Activated naive CD8-positive, alpha-beta T cell treated with anti-CD3 and anti-CD28 coated beads, Interleukin-2, amount 10 ng/mL, durations not matched to agents 7 days and 5 days (primary cell): ENCODE results near the gene FKBP1A. TPM values are rescaled to one million over a fixed set of nuclear protein-coding genes. Genes with fewer than 3 reads are reported as not detected.
"Not testable (repeated sequence)": the region's sequence is repeated elsewhere in the genome, so short reads cannot be mapped to it uniquely, and the experiment has no call there.

Experiments
- ATAC-seq: fragments of 150-1000 bp; cut with Tn5 transposase; one replicate; pipeline ENCODE4 v1.10.0; 2021; ENCODE audit warnings: low read depth, moderate library complexity
- POLR2A ChIA-PET: fragments of 350-600 bp; sonication (Branson Sonifier 250); formaldehyde crosslinking; loops from one replicate; lab custom pipeline; 2021; ENCODE audit warnings: antibody characterized with exemption; lab: Charles Lee
- DNase-seq: peaks from one replicate; pipeline ENCODE4 v3.0.0; 2021
- H3K27ac Mint-ChIP-seq: one replicate; pipeline ENCODE4 v1.8.0; 2022; ENCODE audit warnings: mild to moderate bottlenecking, mixed read lengths
- H3K27me3 Mint-ChIP-seq: one replicate; pipeline ENCODE4 v1.8.0; 2022; ENCODE audit warnings: mild to moderate bottlenecking, moderate library complexity, mixed read lengths
- H3K36me3 Mint-ChIP-seq: one replicate; pipeline ENCODE4 v1.8.0; 2021; ENCODE audit warnings: mild to moderate bottlenecking, mixed read lengths
- H3K4me1 Mint-ChIP-seq: one replicate; pipeline ENCODE4 v1.8.0; 2021; ENCODE audit warnings: mixed read lengths
- H3K4me3 Mint-ChIP-seq: one replicate; pipeline ENCODE4 v1.8.0; 2022; ENCODE audit warnings: mild to moderate bottlenecking, moderate library complexity, mixed read lengths
- H3K9me3 Mint-ChIP-seq: one replicate; pipeline ENCODE4 v1.8.0; 2021; ENCODE audit warnings: mixed read lengths
- total RNA-seq, 2 experiments: library from RNA; stranded (reverse); gene quantifications; one replicate each; pipeline ENCODE4 v1.2.3, GENCODE V29; 2021

Gene FKBP1A
- total RNA-seq, 2 experiments from 2014 or later: 231 to 234 TPM

GRCh38 chr20:1403624-1404023 lies 10.8 kb upstream of the FKBP1A start:
- ATAC-seq (no peak), DNase-seq (no peak)
- H3K4me3 Mint-ChIP-seq: no peak overlapping the region
- H3K27me3 Mint-ChIP-seq: peaks cover 5% of the 10 kb centered on the region
- POLR2A ChIA-PET: no interaction called here
- peaks cover 8% of the 10 kb centered on the region for H3K9me3 Mint-ChIP-seq
- H3K36me3 Mint-ChIP-seq: peaks cover 4% of the 10 kb centered on the region
- H3K27ac Mint-ChIP-seq: no peak overlapping the region
- peaks cover 7% of the 10 kb centered on the region for H3K4me1 Mint-ChIP-seq

GRCh38 chr20:1402149-1402548 lies 9.3 kb upstream of the FKBP1A start:
- Mint-ChIP-seq H3K9me3 (peaks cover 8% of the 10 kb centered on the region), H3K27ac (no peak overlapping the region), H3K4me1 (peaks cover 8% of the 10 kb centered on the region), H3K4me3 (no peak overlapping the region), H3K36me3 (peaks cover 3% of the 10 kb centered on the region), H3K27me3 (peaks cover 5% of the 10 kb centered on the region)
- POLR2A ChIA-PET: no interaction called here
- DNase-seq: no peak
- no peak for ATAC-seq

- H3K27me3 Mint-ChIP-seq: peaks cover 6% of the 10 kb centered on the region
- peaks cover 14% of the 10 kb centered on the region for H3K4me1 Mint-ChIP-seq
- H3K4me3 Mint-ChIP-seq: no peak overlapping the region
Measured at GRCh38 chr20:1401451-1401907, 8.6 kb upstream of the FKBP1A start.

GRCh38 chr20:1399678-1400366 lies 7.0 kb upstream of the FKBP1A start:
- H3K36me3 Mint-ChIP-seq: peaks cover 11% of the 10 kb centered on the region
- ATAC-seq, DNase-seq, H3K4me3 Mint-ChIP-seq, H3K27ac Mint-ChIP-seq, POLR2A ChIA-PET: not testable (repeated sequence)
- H3K27me3 Mint-ChIP-seq: peaks cover 19% of the 10 kb centered on the region
- H3K4me1 Mint-ChIP-seq: peaks cover 17% of the 10 kb centered on the region
- H3K9me3 Mint-ChIP-seq: peaks cover 13% of the 10 kb centered on the region

More at GRCh38 chr20:1401451-1401907, 8.6 kb upstream of the FKBP1A start:
- POLR2A ChIA-PET: no interaction called here
- Mint-ChIP-seq H3K9me3 (peaks cover 12% of the 10 kb centered on the region), H3K27ac (no peak overlapping the region), H3K36me3 (peaks cover 10% of the 10 kb centered on the region)
- ATAC-seq (no peak), DNase-seq (no peak)

GRCh38 chr20:1398185-1398584 lies 5.3 kb upstream of the FKBP1A start:
- DNase-seq, H3K9me3 Mint-ChIP-seq, POLR2A ChIA-PET, ATAC-seq, H3K4me3 Mint-ChIP-seq, H3K27ac Mint-ChIP-seq: not testable (repeated sequence)
- Mint-ChIP-seq H3K27me3 (peaks cover 20% of the 10 kb centered on the region), H3K36me3 (peaks cover 11% of the 10 kb centered on the region), H3K4me1 (peaks cover 22% of the 10 kb centered on the region)

- no peak overlapping the region for H3K4me3 Mint-ChIP-seq
- no peak for DNase-seq
- H3K36me3 Mint-ChIP-seq: peaks cover 11% of the 10 kb centered on the region
- H3K9me3 Mint-ChIP-seq: peaks cover 10% of the 10 kb centered on the region
- POLR2A ChIA-PET: no interaction called here
- no peak overlapping the region for H3K27ac Mint-ChIP-seq
- peaks cover 19% of the 10 kb centered on the region for H3K27me3 Mint-ChIP-seq
- no peak for ATAC-seq
- peaks cover 24% of the 10 kb centered on the region for H3K4me1 Mint-ChIP-seq
Measured at GRCh38 chr20:1397710-1398109, 4.9 kb upstream of the FKBP1A start.

GRCh38 chr20:1396702-1397101 lies 3.8 kb upstream of the FKBP1A start:
- POLR2A ChIA-PET: no interaction called here
- Mint-ChIP-seq H3K4me3 (no peak overlapping the region), H3K36me3 (peaks cover 8% of the 10 kb centered on the region), H3K27ac (no peak overlapping the region), H3K4me1 (peaks cover 19% of the 10 kb centered on the region), H3K27me3 (peaks cover 17% of the 10 kb centered on the region), H3K9me3 (peaks cover 6% of the 10 kb centered on the region)
- no peak for ATAC-seq
- DNase-seq: no peak

- DNase-seq (no peak), ATAC-seq (no peak)
- Mint-ChIP-seq H3K4me1 (peaks cover 22% of the 10 kb centered on the region), H3K9me3 (peaks cover 6% of the 10 kb centered on the region), H3K27me3 (peaks cover 17% of the 10 kb centered on the region), H3K36me3 (peaks cover 9% of the 10 kb centered on the region), H3K4me3 (no peak overlapping the region), H3K27ac (no peak overlapping the region)
- POLR2A ChIA-PET: interaction anchor here (1.0 kb wide), 1 partner anchor 50 kb away, joined by 4 read pairs; no protein-coding TSS in a partner anchor
Measured at GRCh38 chr20:1396264-1396663, 3.4 kb upstream of the FKBP1A start.

GRCh38 chr20:1394686-1395085 lies 1.8 kb upstream of the FKBP1A start:
- Mint-ChIP-seq H3K27ac (no peak overlapping the region), H3K9me3 (peaks cover 6% of the 10 kb centered on the region), H3K36me3 (peaks cover 14% of the 10 kb centered on the region), H3K27me3 (peaks cover 17% of the 10 kb centered on the region), H3K4me3 (no peak overlapping the region), H3K4me1 (peaks cover 36% of the 10 kb centered on the region)
- POLR2A ChIA-PET: no interaction called here
- DNase-seq: no peak
- ATAC-seq: no peak

GRCh38 chr20:1393507-1393882 lies 641 bp upstream of the FKBP1A start:
- Mint-ChIP-seq H3K4me3 (peak overlapping the region; percentile 92), H3K27me3 (peaks cover 17% of the 10 kb centered on the region), H3K9me3 (peaks cover 6% of the 10 kb centered on the region), H3K36me3 (peaks cover 16% of the 10 kb centered on the region), H3K4me1 (peaks cover 44% of the 10 kb centered on the region), H3K27ac (peak overlapping the region; percentile 86)
- DNase-seq (no peak), ATAC-seq (no peak)
- POLR2A ChIA-PET: interaction anchor here (1.8 to 5.3 kb wide), 3 partner anchors 45 to 66 kb away, joined by 4 to 78 read pairs (median 7); partner anchors contain the start of gene SDCBP2

GRCh38 chr20:1392443-1392692 lies 486 bp downstream of the FKBP1A start:
- peaks cover 53% of the 10 kb centered on the region for H3K4me1 Mint-ChIP-seq
- H3K27me3 Mint-ChIP-seq: peaks cover 17% of the 10 kb centered on the region
- H3K27ac Mint-ChIP-seq: peak overlapping the region; percentile 85
- peak overlapping the region; percentile 92 for H3K4me3 Mint-ChIP-seq
- peak; percentile 12 for ATAC-seq
- H3K36me3 Mint-ChIP-seq: peaks cover 16% of the 10 kb centered on the region
- POLR2A ChIA-PET: interaction anchor here (1.0 to 5.3 kb wide), 10 partner anchors 13 to 91 kb away, joined by 3 to 78 read pairs (median 4); partner anchors contain the start of gene SDCBP2
- DNase-seq: no peak
- peaks cover 6% of the 10 kb centered on the region for H3K9me3 Mint-ChIP-seq

GRCh38 chr20:1391640-1392442 lies 1.0 kb downstream of the FKBP1A start:
- H3K36me3 Mint-ChIP-seq: peaks cover 13% of the 10 kb centered on the region
- H3K9me3 Mint-ChIP-seq: peaks cover 2% of the 10 kb centered on the region
- POLR2A ChIA-PET: interaction anchor here (1.0 to 5.3 kb wide), 11 partner anchors 12 to 91 kb away, joined by 3 to 78 read pairs (median 4); partner anchors contain the start of genes NSFL1C and SDCBP2
- H3K27ac Mint-ChIP-seq: peak overlapping the region; percentile 85
- H3K4me3 Mint-ChIP-seq: peak overlapping the region; percentile 92
- DNase-seq (no peak), ATAC-seq (no peak)
- peaks cover 54% of the 10 kb centered on the region for H3K4me1 Mint-ChIP-seq
- H3K27me3 Mint-ChIP-seq: peaks cover 17% of the 10 kb centered on the region

- H3K27ac Mint-ChIP-seq: peak overlapping the region; percentile 86
- POLR2A ChIA-PET: interaction anchor here (1.2 to 5.3 kb wide), 6 partner anchors 29 to 90 kb away, joined by 3 to 78 read pairs (median 6); partner anchors contain the start of genes NSFL1C and SDCBP2
- peak overlapping the region; percentile 92 for H3K4me3 Mint-ChIP-seq
- ATAC-seq: no peak
- no peaks in the 10 kb centered on the region for H3K9me3 Mint-ChIP-seq
- peaks cover 12% of the 10 kb centered on the region for H3K27me3 Mint-ChIP-seq
- H3K36me3 Mint-ChIP-seq: peaks cover 16% of the 10 kb centered on the region
- peaks cover 59% of the 10 kb centered on the region for H3K4me1 Mint-ChIP-seq
- DNase-seq: no peak
Measured at GRCh38 chr20:1390581-1391403, 2.1 kb downstream of the FKBP1A start.
